ENCODE data around the gene NLGN4X.

GRCh38 chrX:6026429-6026828 lies 202.2 kb downstream of the NLGN4X start:
- TF ChIP-seq CHD2 (IDR thresholded peaks at IDR 0.05; ENCODE audit: low read length, partially characterized antibody) (no peak), CTCF (IDR thresholded peaks at IDR 0.05) (no peak), HOXA7 (CRISPR knock-in tag; IDR thresholded peaks at IDR 0.05) (no peak), MAZ (IDR thresholded peaks at IDR 0.05; ENCODE audit: borderline replicate concordance, low read depth, low read length) (no peak), POLR2A (IDR thresholded peaks at IDR 0.05; ENCODE audit: low read length) (no peak), HDAC2 (IDR thresholded peaks at IDR 0.05) (no peak), JUN (IDR thresholded peaks at IDR 0.05) (no peak), MYC (IDR thresholded peaks at IDR 0.05; ENCODE audit: borderline replicate concordance, low read length) (no peak)
